ENCODE results near the gene MPDU1. TPM values are rescaled to one million over a fixed set of nuclear protein-coding genes. Genes with fewer than 3 reads are reported as not detected.

Gene MPDU1
- total and polyA plus RNA-seq, 2 of the 13 experiments (the other 11 are each of a cell fraction or from before 2014, with no cell fraction given), result 112 to 167 TPM

GRCh38 chr17:7583253-7584109 lies at the start of gene MPDU1 (continued):
- TF ChIP-seq ZNF142 (CRISPR knock-in tag; IDR thresholded peaks at IDR 0.05) (peak; percentile 91), ZNF841 (CRISPR knock-in tag; IDR thresholded peaks at IDR 0.05; ENCODE audit: borderline replicate concordance) (no peak), POGZ (CRISPR knock-in tag; IDR thresholded peaks at IDR 0.05) (no peak; the same call in 1 of the 2 replicates), TBX3 (IDR thresholded peaks at IDR 0.05; ENCODE audit: borderline replicate concordance) (no peak), ZNF790 (CRISPR knock-in tag; IDR thresholded peaks at IDR 0.05; ENCODE audit: borderline replicate concordance) (no peak), ATF4 (CRISPR knock-in tag; IDR thresholded peaks at IDR 0.05) (no peak), SPEN (CRISPR knock-in tag; IDR thresholded peaks at IDR 0.05; ENCODE audit: low read depth) (peak; percentile 74), CCAR2 (optimal IDR thresholded peaks at IDR 0.05; ENCODE audit: low read depth, low read length) (no peak), PATZ1 (CRISPR knock-in tag; IDR thresholded peaks at IDR 0.05) (no peak; the same call in 1 of the 2 replicates), ZNF30 (CRISPR knock-in tag; IDR thresholded peaks at IDR 0.05) (no peak), SAFB2 (CRISPR knock-in tag; IDR thresholded peaks at IDR 0.05; ENCODE audit: borderline replicate concordance, low read depth) (peak; percentile 39; the same call in 1 of the 2 replicates), ZNF768 (CRISPR knock-in tag; IDR thresholded peaks at IDR 0.05) (no peak), ZIK1 (CRISPR knock-in tag; IDR thresholded peaks at IDR 0.05; ENCODE audit: borderline replicate concordance, low read depth) (no peak), ZNF414 (CRISPR knock-in tag; IDR thresholded peaks at IDR 0.05) (no peak), TRIM22 (IDR thresholded peaks at IDR 0.05) (no peak), MTERF4 (CRISPR knock-in tag; IDR thresholded peaks at IDR 0.05) (peak; percentile 71; the same call in 1 of the 2 replicates)

Measured in HepG2 (cell line).